Measurements from ENCODE around the gene ZNF189. TPM values are rescaled to one million over a fixed set of nuclear protein-coding genes. Genes with fewer than 3 reads are reported as not detected.
A peak's percentile ranks its signal among the peaks of the same experiment; 100 is the strongest.

ZNF189 gene
- total RNA-seq, 2 donors from 2014 or later = 11.1 to 12.6 TPM

DNA sequence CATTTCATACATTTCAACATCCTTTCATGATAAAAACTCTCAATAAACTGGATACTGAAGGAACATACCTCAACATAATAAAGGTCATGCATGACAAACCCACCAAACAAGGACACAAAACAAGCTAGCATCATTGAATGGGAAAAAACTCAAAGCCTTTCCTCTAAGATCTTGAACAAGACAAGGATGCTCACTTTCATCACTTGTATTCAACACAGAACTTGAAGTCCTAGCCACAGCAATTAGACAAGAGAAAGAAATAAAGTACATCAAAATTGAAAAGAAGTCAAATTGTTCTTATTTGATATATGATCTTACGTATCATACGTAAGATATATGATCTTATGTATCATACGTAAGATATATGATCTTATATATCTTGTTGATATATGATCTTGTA lies 5.5 kb upstream of the ZNF189 start:
- no peak overlapping the region for H3K27ac Mint-ChIP-seq
- H3K27me3 Mint-ChIP-seq = no peaks in the 10 kb centered on the region
- no peak overlapping the region for H3K4me3 Mint-ChIP-seq
- ATAC-seq (no peak), DNase-seq (ENCODE audit: low spot score) (no peak)
- H3K4me1 Mint-ChIP-seq (ENCODE audit: low read depth in 2 of 2) = peaks cover 34 to 49% of the 10 kb centered on the region in 2 donors
- peaks cover 41% of the 10 kb centered on the region for H3K36me3 Mint-ChIP-seq
- H3K9me3 Mint-ChIP-seq = no peaks in the 10 kb centered on the region

DNA sequence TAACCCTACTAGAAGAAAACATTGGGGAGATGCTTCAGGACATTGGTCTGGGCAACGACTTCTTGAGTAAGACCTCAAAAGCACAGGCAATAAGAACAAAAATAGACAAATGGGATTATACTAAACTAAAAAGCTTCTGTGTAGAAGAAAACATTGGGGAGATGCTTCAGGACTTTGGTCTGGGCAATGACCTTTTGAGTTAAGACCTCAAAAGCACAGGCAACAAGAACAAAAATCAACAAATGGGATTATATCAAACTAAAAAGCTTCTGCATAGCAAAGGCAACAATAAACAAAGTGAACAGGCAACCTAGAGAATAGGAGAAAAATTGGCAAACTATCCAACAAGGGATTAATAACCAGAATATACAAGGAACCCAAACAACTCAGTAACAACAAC lies 4.0 kb upstream of the ZNF189 start:
- Mint-ChIP-seq H3K4me1 (ENCODE audit: low read depth in 2 of 2) (peaks cover 34 to 54% of the 10 kb centered on the region in 2 donors), H3K27ac (no peak overlapping the region)
- ATAC-seq = no peak

DNA sequence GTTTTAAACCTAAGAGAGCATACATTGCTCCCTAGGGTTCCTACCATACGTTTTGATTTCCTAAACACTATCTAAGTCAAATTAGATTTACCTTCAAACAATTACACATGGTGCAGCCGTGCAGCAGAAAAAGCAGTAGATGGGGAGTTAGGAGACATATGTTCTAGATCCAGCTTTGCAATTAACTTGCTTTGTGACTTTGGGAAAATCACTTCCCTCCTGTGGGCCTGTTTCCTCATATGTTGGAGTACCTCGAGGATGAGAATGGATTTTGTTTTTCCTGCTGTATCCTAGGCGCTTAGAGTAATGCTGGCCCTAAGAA lies 944 bp upstream of the ZNF189 start:
- peaks cover 41 to 61% of the 10 kb centered on the region in 2 donors for H3K4me1 Mint-ChIP-seq (ENCODE audit: low read depth in 2 of 2)
- peak overlapping the region; percentile 87 to 96 for H3K27ac Mint-ChIP-seq
- ATAC-seq (no peak), DNase-seq (ENCODE audit: low spot score) (no peak)
- no peaks in the 10 kb centered on the region for H3K9me3 Mint-ChIP-seq
- H3K4me3 Mint-ChIP-seq = peak overlapping the region; percentile 94
- peaks cover 48% of the 10 kb centered on the region for H3K36me3 Mint-ChIP-seq
- H3K27me3 Mint-ChIP-seq = no peaks in the 10 kb centered on the region

More for the DNA sequence above, 4.0 kb upstream of the ZNF189 start:
- no peak overlapping the region for H3K4me3 Mint-ChIP-seq
- H3K27me3 Mint-ChIP-seq = no peaks in the 10 kb centered on the region
- peaks cover 41% of the 10 kb centered on the region for H3K36me3 Mint-ChIP-seq
- no peaks in the 10 kb centered on the region for H3K9me3 Mint-ChIP-seq
- DNase-seq (ENCODE audit: low spot score) = no peak

DNA sequence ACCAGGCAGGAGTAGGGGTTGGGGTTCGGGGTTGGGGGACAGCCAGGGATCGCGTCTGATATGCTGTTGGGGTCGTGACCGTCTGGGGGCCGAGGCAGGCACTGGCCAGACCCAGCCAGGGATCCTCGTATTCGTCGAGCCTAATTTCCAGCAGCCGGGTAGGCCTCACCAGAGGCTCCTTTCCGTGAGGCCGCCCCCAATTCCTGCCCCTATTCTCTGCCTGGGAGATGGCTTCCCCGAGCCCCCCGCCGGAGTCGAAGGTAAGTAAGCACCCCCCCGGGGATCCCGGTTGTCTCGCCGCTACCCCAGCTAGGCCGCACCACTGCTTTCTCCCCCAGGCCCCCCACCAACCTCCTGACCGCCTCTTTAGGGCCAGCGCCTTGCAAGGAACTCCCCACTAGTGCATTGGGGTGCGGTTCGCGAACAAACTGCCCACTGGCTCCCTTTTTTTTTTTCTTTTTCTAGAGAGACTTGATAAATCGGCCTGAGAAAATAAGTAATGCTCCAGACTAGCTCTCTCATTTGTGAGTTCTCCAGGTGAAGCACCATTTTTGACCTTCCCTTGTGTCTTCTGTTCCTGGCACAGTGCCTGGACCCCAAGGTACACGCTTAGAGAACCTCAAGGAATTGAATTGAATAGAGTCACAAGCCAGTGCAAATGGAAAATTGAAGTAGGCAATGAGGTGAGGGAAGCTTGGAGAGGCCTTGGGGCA lies 435 bp downstream of the ZNF189 start:
- Mint-ChIP-seq H3K9me3 (peaks cover 4% of the 10 kb centered on the region), H3K27me3 (no peaks in the 10 kb centered on the region), H3K27ac (peak overlapping the region; percentile 87 to 96), H3K4me1 (ENCODE audit: low read depth in 2 of 2) (peaks cover 49 to 67% of the 10 kb centered on the region in 2 donors), H3K36me3 (peaks cover 56% of the 10 kb centered on the region), H3K4me3 (peak overlapping the region; percentile 94)
- DNase-seq (ENCODE audit: low spot score) (peak; percentile 61), ATAC-seq (no peak)

DNA sequence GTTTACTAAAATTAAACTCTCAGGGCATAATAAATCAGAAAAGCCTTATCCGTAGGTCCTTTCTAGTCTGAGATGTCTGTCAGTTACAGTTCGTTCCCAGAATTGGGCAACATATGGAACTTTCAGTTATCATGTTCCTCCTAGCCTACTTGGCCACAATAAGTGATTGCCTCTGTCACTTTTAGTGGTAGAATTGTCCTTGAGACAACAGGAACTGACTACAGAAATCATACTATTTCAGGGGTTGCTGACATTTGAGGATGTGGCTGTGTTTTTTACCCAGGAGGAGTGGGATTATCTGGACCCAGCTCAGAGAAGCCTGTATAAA lies 956 bp downstream of the ZNF189 start:
- no peak for DNase-seq (ENCODE audit: low spot score)
- Mint-ChIP-seq H3K36me3 (peaks cover 56% of the 10 kb centered on the region), H3K27me3 (no peaks in the 10 kb centered on the region), H3K4me1 (ENCODE audit: low read depth in 2 of 2) (peaks cover 45 to 63% of the 10 kb centered on the region in 2 donors), H3K4me3 (peak overlapping the region; percentile 94), H3K9me3 (peaks cover 4% of the 10 kb centered on the region), H3K27ac (peak overlapping the region; percentile 87 to 96)
- ATAC-seq = no peak

DNA sequence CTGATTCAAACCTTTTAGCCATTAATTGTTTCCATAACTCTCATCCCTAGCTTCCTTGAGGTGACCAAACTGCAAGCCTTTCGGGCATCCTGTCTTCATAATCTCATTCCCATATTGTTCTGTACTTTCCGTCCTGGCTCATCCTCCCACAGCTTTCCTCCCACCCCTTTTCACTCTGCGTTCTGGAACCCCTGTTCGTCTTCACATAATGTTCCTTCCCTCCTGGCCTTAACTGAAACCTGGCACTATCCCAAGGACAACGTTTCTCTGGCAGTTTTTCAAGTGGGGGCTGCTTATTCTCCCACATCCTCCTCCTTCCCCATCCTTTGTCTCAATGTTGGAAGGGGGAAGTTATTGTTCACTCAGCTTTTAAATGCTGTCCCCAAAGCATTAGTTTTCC lies 1.5 kb downstream of the ZNF189 start:
- ATAC-seq (no peak), DNase-seq (ENCODE audit: low spot score) (no peak)
- H3K36me3 Mint-ChIP-seq = peaks cover 56% of the 10 kb centered on the region
- H3K9me3 Mint-ChIP-seq = peaks cover 5% of the 10 kb centered on the region
- H3K27me3 Mint-ChIP-seq = no peaks in the 10 kb centered on the region
- H3K4me1 Mint-ChIP-seq (ENCODE audit: low read depth in 2 of 2) = peaks cover 42 to 64% of the 10 kb centered on the region in 2 donors
- H3K27ac Mint-ChIP-seq = peak overlapping the region; percentile 0 to 36
- H3K4me3 Mint-ChIP-seq = peak overlapping the region; percentile 94

DNA sequence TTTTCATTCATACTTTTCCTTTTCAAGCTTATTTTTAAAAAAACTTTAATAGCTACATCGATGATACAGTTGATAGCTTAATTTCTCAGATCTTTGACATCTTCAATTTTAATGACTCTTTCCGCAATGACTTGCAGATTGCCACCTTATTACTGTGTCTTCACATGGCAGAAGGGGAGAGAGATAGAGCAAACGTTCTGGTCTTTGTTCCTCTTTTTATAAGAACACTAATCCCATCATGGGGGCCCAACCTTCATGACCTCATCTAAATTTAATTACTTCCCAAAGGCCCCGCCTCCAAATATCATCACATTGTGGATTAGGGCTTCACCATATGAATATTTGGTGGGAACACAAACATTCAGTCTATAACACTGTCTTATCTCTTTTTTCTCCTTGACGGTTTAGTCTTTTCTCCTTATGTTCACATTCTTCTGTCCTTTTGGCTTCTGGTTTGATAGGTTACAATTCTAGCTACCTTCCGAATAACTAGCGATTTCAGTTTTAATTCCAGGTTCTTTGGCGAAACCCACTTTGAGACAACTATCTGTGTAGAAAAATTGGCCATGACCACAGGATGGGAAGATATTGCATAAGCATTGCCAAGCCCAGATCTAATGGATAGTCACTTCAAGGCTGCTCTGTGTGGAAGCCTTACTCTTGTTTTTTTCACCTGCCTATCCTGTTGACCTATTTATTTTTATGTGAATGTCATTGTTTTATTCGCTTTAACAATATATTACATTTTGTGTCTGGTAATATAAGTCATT lies 5.0 kb downstream of the ZNF189 start:
- Mint-ChIP-seq H3K27me3 (no peaks in the 10 kb centered on the region), H3K4me3 (no peak overlapping the region), H3K27ac (no peak overlapping the region), H3K36me3 (peaks cover 83% of the 10 kb centered on the region), H3K9me3 (peaks cover 19% of the 10 kb centered on the region), H3K4me1 (ENCODE audit: low read depth in 2 of 2) (peaks cover 29 to 47% of the 10 kb centered on the region in 2 donors)
- DNase-seq (ENCODE audit: low spot score) = no peak
- ATAC-seq = no peak

DNA sequence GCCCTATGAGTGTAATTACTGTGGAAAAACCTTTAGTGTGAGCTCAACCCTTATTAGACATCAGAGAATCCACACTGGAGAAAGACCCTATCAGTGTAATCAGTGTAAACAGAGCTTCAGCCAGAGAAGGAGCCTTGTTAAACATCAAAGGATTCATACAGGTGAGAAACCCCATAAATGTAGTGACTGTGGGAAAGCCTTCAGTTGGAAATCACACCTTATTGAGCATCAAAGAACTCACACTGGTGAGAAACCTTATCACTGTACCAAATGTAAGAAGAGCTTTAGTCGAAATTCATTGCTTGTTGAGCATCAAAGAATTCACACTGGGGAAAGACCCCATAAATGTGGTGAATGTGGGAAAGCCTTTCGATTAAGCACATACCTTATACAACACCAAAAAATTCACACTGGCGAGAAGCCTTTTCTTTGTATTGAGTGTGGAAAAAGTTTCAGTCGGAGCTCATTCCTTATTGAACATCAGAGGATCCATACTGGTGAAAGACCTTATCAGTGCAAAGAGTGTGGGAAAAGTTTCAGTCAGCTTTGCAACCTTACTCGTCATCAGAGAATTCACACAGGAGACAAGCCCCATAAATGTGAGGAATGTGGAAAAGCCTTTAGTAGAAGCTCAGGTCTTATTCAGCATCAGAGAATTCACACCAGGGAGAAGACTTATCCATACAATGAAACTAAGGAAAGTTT lies 9.9 kb downstream of the ZNF189 start:
- H3K9me3 Mint-ChIP-seq = peaks cover 36% of the 10 kb centered on the region
- peaks cover 89% of the 10 kb centered on the region for H3K36me3 Mint-ChIP-seq
- no peaks in the 10 kb centered on the region for H3K27me3 Mint-ChIP-seq
- no peak for DNase-seq (ENCODE audit: low spot score)
- H3K4me1 Mint-ChIP-seq (ENCODE audit: low read depth in 2 of 2) = peaks cover 5 to 12% of the 10 kb centered on the region in 2 donors
- ATAC-seq = no peak
- H3K4me3 Mint-ChIP-seq = no peak overlapping the region
- no peak overlapping the region for H3K27ac Mint-ChIP-seq

DNA sequence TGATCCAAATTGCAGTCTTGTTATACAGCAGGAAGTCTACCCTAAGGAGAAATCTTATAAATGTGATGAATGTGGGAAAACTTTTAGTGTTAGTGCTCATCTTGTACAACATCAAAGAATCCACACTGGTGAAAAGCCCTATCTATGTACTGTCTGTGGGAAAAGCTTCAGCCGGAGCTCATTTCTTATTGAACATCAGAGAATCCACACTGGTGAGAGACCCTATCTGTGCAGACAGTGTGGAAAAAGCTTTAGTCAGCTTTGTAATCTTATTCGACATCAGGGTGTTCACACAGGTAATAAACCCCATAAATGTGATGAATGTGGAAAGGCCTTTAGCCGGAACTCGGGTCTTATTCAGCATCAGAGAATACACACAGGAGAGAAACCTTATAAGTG lies 10.4 kb downstream of the ZNF189 start:
- DNase-seq (ENCODE audit: low spot score) (no peak), ATAC-seq (no peak)
- Mint-ChIP-seq H3K27ac (no peak overlapping the region), H3K36me3 (peaks cover 89% of the 10 kb centered on the region), H3K4me1 (ENCODE audit: low read depth in 2 of 2) (peaks cover 3 to 7% of the 10 kb centered on the region in 2 donors), H3K4me3 (no peak overlapping the region), H3K9me3 (peaks cover 36% of the 10 kb centered on the region), H3K27me3 (no peaks in the 10 kb centered on the region)

DNA sequence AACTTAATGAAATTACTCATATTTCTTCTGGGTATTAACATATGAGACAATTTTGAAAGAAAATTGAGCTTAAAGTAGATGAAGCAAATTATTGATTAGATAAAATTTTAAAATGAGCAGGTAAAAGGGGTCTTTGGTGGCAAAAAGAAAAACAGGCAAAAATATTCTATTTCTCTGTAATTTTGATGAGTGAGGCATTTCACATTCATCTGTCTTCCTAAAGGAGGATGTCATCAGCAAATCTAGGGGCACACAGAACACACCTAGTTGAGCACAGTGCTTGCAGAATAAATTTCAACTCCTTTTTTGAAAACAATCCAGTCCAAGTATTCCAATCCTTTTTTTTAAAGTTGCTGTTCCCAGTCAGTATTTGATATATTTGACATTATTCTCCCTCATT lies 16.2 kb downstream of the ZNF189 start:
- no peak for DNase-seq (ENCODE audit: low spot score)

DNA sequence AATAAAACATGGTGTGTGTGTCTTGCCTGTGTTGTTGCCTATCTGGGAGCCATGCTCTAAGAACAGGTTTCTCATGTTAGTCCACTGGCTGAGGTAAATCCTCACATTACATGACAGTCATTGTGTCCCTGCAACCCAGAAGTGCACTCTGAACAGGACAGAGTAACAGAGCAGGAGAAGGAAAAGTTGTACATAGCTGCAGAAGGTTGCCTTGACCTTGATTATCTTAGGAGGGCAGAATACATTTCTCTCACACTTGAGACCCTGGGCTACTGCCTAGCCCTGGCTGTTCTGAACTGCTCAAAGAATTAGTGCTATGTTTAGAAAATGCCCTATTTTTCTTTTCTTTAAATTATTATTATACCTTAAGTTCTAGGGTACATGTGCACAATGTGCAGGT lies 16.9 kb downstream of the ZNF189 start:
- DNase-seq (ENCODE audit: low spot score) (no peak), ATAC-seq (no peak)

More for the DNA sequence above, 16.2 kb downstream of the ZNF189 start:
- Mint-ChIP-seq H3K9me3 (peaks cover 38% of the 10 kb centered on the region), H3K27ac (no peak overlapping the region), H3K36me3 (peaks cover 71% of the 10 kb centered on the region), H3K27me3 (no peaks in the 10 kb centered on the region), H3K4me3 (no peak overlapping the region), H3K4me1 (ENCODE audit: low read depth in 2 of 2) (no peaks in the 10 kb centered on the region)
- ATAC-seq = no peak

DNA sequence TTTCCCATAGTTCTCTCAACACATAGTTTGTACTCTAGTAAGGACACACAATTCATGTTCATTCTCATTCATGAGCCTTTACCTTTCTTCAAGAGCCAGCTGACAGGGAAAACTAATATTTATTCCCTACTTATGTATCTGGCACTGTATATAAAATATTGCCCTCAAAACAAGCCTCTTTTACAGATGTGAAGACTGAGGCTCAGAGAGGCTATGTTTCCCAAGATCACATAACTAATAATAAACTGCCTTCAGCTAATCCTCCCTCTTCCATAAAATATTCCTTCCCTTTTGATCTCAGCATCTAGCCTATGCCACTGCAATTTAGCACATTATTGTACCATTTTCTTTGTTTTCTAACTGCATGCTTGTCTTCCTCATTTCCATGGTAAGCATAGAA lies 18.7 kb downstream of the ZNF189 start:
- ATAC-seq = no peak
- Mint-ChIP-seq H3K4me1 (ENCODE audit: low read depth in 2 of 2) (no peaks in the 10 kb centered on the region), H3K9me3 (peaks cover 31% of the 10 kb centered on the region), H3K4me3 (no peak overlapping the region), H3K36me3 (peaks cover 50% of the 10 kb centered on the region), H3K27ac (no peak overlapping the region), H3K27me3 (no peaks in the 10 kb centered on the region)
- DNase-seq (ENCODE audit: low spot score) = no peak

More for the DNA sequence above, 16.9 kb downstream of the ZNF189 start:
- no peak overlapping the region for H3K4me3 Mint-ChIP-seq
- peaks cover 65% of the 10 kb centered on the region for H3K36me3 Mint-ChIP-seq
- H3K27me3 Mint-ChIP-seq = no peaks in the 10 kb centered on the region
- H3K9me3 Mint-ChIP-seq = peaks cover 38% of the 10 kb centered on the region
- no peaks in the 10 kb centered on the region for H3K4me1 Mint-ChIP-seq (ENCODE audit: low read depth in 2 of 2)
- no peak overlapping the region for H3K27ac Mint-ChIP-seq

DNA sequence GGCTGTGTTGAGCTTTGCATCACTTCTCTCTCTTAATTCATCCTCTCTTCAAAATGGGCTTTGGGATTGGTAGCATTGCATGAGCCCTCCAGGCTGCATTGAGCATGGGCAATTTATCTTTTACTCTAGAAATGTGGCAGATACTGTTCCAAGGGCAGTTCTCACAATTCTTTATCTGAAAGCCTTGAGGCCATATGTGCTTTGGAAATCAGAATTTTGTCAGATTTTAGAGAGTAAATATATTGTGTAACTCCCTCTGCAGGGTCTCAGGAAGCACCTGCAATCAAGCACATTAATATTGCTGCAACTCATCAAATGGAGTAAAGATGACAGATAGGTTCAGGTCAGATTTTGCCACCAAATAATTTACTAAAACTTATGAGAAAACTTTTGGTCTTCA lies 19.3 kb downstream of the ZNF189 start:
- peaks cover 26% of the 10 kb centered on the region for H3K9me3 Mint-ChIP-seq
- ATAC-seq (no peak), DNase-seq (ENCODE audit: low spot score) (no peak)
- peaks cover 44% of the 10 kb centered on the region for H3K36me3 Mint-ChIP-seq
- no peaks in the 10 kb centered on the region for H3K27me3 Mint-ChIP-seq
- H3K4me1 Mint-ChIP-seq (ENCODE audit: low read depth in 2 of 2) = no peaks in the 10 kb centered on the region
- H3K4me3 Mint-ChIP-seq = no peak overlapping the region
- no peak overlapping the region for H3K27ac Mint-ChIP-seq
